SW 1271 (cell line): ENCODE results near the gene THSD4.
A peak's percentile ranks its signal among the peaks of the same experiment; 100 is the strongest.
"Not testable (repeated sequence)": the region's sequence is repeated elsewhere in the genome, so short reads cannot be mapped to it uniquely, and the experiment has no call there.

Experiments used
- DNase-seq, 2 experiments: peaks; one replicate each; lab custom pipeline; 2025; lab: John Stamatoyannopoulos, UW

Gene THSD4

GRCh38 chr15:71723344-71723743, 608.1 kb downstream of the THSD4 start:
- no peak for DNase-seq

- DNase-seq, result not testable (repeated sequence)
Observed at GRCh38 chr15:71725207-71725955, 610.1 kb downstream of the THSD4 start.

GRCh38 chr15:71728881-71729280, 613.6 kb downstream of the THSD4 start:
- no peak for DNase-seq

GRCh38 chr15:71729319-71729718, 614.0 kb downstream of the THSD4 start:
- DNase-seq, result no peak

GRCh38 chr15:71730277-71731144, 615.2 kb downstream of the THSD4 start:
- DNase-seq, result peak; percentile 13 to 65

GRCh38 chr15:71732636-71733035, 617.4 kb downstream of the THSD4 start:
- DNase-seq, result no peak

GRCh38 chr15:71733122-71733521, 617.9 kb downstream of the THSD4 start:
- no peak for DNase-seq

- no peak for DNase-seq
Observed at GRCh38 chr15:71734709-71735384, 619.6 kb downstream of the THSD4 start.

GRCh38 chr15:71735385-71735757, 620.1 kb downstream of the THSD4 start:
- no peak for DNase-seq

- no peak for DNase-seq
Observed at GRCh38 chr15:71736286-71736947, 621.1 kb downstream of the THSD4 start.

- no peak for DNase-seq
Observed at GRCh38 chr15:71737761-71738160, 622.5 kb downstream of the THSD4 start.

GRCh38 chr15:71739355-71739754, 624.1 kb downstream of the THSD4 start:
- no peak for DNase-seq

GRCh38 chr15:71742964-71743363, 627.7 kb downstream of the THSD4 start:
- DNase-seq, result no peak

GRCh38 chr15:71743861-71744382, 628.7 kb downstream of the THSD4 start:
- DNase-seq, result peak; percentile 29 to 63

- DNase-seq, result no peak
Observed at GRCh38 chr15:71746719-71747118, 631.4 kb downstream of the THSD4 start.

GRCh38 chr15:71747128-71748083, 632.1 kb downstream of the THSD4 start:
- DNase-seq, result peak; percentile 57 to 94

- DNase-seq, result no peak
Observed at GRCh38 chr15:71748293-71748718, 633.0 kb downstream of the THSD4 start.

GRCh38 chr15:71749500-71749899, 634.2 kb downstream of the THSD4 start:
- no peak for DNase-seq

- DNase-seq, result no peak
Observed at GRCh38 chr15:71752128-71752527, 636.9 kb downstream of the THSD4 start.

- DNase-seq, result peak; percentile 96 to 97
Observed at GRCh38 chr15:71752604-71753289, 637.5 kb downstream of the THSD4 start.
